NCI-H1092 treated with DMSO at 0.1 percent for 48 hours (cell line): ENCODE data around the gene TGM3.

Experiments used
- DNase-seq: peaks from one replicate; lab custom pipeline; 2025; lab: John Stamatoyannopoulos, UW

Gene TGM3

DNA sequence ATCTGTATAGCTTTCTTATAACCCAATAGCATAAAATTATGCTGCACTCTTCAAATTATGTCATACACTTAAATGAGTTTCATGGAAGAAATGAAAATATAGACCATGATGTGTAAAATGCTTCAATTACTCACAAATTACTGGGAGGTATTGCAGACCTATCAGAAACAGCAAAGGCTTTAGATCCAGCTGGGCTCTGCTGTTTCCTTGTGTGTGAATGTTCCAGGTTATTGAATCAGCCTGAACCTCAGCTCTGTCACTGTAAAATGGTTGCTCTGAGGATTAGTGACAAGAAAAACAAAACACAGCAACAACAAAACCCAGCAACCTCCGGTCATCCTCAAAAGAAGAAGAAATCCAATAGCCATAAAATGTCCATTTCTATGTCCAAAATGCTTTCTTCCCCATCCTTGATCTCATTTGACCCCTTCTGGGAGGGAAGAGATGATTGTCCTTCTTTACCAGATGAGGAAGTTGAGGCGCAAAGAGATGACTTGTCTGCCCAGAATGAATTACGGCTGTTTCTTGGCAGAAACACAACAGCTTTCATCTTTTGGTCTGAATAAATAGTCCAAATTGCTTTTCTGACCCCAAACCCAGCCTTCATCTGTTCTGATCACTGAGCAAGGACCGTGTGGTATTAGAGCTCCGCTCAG is 42.7 kb downstream of the TGM3 start:
- DNase-seq, result no peak

DNA sequence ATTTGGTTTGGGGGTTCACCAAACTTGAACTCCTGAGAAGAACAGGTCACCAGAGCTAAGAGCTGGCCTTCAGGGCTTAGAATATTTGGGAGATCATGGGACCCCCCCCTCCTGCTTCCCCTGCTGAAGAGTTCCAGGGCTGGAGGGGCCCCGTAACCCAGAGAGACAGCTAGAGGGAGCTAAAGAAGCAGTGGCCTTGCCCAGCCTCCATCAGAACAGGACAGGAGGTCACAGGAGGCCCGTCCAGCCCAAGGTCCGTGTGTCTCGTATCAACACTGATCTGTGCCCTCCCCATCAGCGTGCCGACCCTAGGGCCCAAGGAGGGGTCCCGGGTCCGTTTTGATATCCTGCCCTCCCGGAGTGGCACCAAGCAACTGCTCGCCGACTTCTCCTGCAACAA is 44.3 kb downstream of the TGM3 start:
- no peak for DNase-seq

DNA sequence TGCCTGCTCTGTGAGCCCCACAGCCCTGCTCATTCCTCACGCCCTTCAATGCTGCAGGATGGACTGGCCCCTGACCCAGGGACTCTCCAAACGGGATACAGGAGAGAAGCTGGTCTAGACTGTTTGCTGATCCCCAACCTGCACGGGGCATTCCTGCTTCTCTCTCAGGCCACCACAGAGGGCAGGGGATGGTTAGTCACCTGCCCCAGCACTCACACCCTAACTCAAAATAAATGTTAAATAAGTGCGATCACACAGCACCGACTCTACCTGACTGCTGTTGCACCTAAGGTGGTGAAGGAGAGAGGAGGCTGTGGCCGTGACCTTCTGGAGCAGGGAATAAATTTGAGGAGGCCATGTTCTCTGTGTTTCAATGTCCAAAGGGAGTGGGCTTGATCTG is 45.0 kb downstream of the TGM3 start:
- no peak for DNase-seq

DNA sequence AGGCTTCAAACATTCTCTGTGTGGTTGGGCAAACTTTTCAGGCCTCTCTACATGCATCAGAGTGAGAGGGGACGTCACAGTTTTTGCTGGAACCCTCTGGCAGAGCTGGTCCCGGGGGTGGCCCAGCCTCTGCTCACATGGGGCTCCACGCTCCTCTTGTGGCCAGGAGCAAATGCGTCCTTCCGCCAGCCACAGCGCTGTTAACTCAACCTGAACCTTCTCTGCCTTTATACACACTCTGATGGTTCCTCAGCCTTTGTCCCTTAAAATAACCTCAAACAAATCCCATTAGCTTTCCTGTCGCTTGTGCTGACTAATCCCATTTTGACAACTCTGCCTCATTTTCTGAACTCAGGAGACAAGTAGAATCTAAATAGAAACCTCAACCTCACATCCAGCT is 45.5 kb downstream of the TGM3 start:
- DNase-seq, result no peak

DNA sequence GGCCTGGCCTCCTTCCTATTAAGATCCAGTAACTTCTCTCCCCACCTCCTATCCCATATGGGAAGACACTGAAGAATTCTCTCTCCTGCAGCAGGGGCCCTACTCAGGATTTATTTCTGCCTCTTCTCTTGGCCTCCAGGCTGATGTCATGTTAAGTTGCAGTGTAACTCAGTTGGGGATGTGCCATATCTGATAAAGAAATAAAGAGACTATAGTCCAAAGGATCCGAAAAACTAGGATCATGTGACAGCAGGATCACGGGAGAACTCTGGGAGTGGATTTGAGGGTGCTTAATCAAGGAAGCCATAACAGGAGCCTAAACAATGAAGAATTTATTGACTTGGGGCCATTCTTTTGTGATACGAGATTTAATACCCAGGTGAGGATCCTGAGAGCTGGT is 46.4 kb downstream of the TGM3 start:
- no peak for DNase-seq

DNA sequence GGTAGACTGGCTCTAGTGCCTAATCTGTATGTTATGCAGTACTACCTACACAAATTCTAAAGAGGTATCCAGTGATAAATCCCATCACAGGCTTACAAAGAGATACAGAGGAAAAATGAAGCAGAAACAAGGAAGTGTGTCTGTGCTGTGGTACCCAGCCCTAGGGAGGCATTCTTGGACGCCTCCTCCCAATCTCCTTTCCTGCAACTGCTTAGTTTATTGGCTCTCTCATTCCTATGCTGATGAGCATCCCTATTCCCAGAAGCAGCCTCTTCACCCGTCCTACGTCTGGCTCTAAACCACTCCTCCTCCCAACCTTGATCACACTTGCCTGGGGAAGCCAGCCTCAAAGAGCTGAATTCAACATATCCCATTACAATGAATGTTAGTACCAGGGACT is 50.4 kb downstream of the TGM3 start:
- no peak for DNase-seq

DNA sequence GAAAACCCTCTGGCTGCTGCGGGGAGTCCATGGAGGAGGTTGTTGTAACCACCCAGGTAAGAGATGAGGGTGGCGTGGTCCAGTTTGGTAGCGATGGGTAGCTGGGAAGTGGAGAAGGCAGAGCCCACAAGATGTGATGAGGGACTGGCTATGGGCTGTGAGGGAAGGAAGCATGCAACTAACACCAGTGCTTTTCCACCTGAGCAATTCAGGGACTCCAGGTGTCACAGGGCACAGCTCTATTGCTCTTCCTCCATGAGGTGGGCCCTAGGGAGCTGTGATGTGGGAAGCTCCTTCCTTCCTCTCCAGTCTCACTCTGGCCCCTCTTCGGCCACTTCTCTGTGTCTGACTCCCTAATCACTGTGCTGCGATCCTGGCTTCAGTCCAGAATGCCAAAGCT is 52.5 kb downstream of the TGM3 start:
- DNase-seq, result no peak

DNA sequence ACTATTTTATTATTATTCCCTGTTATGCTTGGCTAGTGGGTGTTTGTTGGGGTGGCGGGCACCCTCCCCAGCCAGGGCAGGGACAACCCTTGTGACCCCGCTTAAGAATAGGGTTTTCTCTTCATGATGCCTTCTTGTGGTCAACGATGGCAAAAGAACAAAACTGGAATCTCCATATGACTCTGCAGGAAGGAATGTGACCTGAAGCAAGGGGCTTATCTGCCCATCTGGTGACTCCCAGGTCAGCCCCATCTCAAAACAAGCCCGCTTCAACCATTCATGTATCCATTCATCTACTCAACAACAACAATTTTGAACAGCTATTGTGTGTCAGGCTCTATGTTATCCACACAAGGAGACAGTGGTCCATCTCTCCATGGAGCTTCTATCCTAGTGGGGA is 54.0 kb downstream of the TGM3 start:
- DNase-seq, result no peak

DNA sequence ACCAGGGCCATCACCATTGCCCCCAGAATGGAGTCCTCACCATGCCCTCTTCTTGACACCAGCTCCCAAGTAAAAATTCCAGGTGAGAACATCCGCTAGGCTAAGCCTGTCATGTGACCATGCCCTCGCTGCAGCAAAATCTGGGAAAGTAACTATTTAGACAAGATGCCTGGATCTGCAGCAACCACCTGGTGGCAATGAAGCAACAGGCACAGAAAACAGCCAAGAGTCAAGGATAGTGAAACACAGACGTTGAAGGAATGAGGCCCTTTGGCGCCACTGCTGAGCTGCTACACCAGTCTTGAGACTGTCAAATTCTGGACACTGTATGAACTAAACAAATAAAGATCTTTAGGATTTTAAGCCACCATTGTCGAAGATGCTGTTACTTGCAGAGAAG is 54.8 kb downstream of the TGM3 start:
- no peak for DNase-seq

DNA sequence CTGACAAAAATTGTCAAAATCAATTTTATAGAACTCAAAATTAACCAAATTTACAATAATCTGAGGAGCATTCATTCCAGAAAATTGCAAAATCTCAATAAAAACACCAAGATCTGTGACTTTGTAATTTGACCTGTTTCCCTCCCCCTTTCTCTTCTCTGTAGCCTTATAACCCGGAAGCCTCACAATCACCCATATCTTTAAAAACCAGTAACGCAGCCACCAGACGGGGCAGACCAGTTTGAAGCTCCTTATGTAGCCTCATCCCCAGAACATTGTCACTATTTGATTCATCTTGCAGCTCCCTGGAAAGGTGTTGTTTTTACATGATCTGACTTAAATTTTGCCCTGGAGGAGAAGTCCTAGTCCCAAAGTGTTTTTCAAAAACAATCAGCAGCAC is 57.4 kb downstream of the TGM3 start:
- no peak for DNase-seq

DNA sequence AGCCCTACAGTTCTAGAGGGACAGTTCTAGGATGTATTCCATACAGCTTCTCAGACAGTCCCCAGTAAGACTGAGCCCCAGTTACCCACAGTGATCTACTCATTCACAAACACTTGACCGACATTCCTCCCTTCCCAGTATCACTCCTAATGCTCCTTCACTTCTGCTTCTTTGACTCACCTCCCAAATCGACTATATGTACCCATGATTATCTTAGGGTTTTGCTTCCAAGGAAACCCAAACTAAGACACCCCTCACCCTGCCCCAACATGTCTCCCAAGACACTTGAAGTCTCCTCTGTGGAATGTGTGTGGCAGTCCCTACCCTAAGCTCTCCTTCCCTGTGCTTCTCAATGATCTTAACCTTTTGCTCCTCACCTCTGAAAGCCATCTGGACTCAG is 61.3 kb downstream of the TGM3 start:
- DNase-seq, result no peak

DNA sequence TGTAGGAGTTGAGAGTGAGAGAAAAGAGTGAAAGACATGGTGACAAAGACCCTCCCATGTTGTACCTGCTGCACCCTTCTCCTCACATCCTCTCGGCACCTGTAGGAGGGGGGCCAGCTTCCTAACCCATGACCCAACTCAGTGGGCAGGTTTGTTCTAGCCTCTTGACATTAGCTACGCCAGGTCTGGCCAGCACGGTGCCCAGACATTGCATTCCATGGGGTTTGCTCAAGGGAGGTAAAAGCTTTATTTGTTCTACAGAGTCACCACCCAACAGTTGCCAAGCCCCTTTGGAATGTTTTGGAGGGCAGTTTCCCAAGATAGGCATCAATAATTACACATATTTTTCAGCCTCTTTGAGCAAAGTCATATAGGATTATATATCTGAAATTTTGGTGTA is 62.2 kb downstream of the TGM3 start:
- DNase-seq, result no peak

DNA sequence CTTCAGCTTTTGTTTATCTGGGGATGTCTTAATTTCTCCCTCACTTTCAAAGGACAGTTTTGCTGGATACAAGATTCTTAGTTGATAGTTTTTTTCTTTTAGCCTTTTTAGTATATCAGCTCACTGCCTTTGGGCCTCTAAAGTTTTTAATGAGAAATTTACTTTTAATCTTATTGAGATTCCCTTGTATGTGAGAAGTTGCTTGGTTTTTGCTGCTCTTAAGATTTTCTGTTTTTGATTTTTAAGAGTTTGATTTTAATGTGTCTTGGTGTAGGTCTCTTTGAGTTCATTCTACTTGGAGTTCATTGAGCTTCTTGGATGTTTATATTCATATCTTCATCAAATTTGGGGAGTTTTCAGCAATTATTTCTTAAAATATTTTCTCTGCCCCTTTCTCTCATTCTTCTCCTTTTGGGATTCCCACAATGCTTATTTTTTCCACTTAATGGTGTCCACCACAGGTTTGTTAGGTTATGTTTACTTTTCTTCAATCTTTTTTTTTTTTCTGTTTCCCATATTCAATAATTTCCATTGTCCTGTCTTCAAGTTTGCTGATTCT is 65.3 kb downstream of the TGM3 start:
- DNase-seq, result no peak

DNA sequence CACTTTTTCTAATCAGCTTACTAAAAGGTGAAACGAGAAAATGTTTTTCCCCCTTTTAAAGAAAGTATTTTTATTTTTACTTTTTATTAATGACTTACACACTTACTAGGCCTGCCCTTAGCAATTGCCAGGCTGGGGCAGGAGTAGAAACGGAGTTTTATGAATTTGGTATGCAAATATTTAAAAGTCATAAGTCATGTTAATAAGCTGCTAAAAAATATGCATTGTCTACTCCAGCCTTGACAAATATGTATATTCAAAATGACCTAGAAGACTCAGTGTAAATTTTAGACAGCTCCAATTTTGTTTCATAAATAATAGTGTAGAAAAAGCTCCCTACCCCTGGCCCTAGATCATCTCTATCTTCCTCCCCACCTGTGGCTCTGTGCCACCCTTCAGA is 67.4 kb downstream of the TGM3 start:
- no peak for DNase-seq

DNA sequence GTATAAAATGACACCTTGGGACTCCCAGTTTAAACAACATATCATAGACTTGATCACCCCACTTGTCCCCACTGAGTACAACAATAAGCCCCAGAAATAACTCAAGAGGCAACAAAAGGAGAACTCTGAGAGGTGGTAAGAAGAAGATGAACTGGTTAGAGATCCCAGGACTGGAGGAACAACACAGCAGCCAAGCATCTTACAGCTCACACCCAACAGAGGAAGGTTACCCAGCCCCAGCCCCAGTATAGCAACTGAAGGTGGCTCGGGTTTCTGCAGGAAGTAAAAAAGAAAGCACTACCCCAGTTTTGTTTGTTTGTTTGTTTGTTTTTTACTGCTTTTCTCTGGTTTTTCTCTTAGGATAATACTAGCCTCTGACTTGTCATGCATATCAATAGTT is 67.8 kb downstream of the TGM3 start:
- no peak for DNase-seq

DNA sequence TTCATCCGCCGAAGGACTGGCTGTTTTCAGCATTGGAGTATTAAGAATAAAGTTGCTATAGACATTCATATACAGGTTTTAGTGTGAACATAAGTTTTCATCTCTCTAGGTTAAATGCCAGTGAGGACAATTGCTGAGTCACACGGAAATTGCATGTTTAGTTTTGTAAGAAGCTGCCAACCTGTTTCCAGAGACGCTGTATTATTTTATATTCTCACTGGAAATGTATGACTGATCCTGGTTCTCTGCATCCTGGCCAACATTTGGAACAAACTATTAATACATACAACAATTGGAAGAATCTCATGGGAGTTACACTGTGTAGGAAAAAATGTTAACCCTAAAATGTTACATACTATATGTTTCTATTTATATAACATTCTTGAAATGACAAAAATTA is 68.2 kb downstream of the TGM3 start:
- DNase-seq, result no peak

DNA sequence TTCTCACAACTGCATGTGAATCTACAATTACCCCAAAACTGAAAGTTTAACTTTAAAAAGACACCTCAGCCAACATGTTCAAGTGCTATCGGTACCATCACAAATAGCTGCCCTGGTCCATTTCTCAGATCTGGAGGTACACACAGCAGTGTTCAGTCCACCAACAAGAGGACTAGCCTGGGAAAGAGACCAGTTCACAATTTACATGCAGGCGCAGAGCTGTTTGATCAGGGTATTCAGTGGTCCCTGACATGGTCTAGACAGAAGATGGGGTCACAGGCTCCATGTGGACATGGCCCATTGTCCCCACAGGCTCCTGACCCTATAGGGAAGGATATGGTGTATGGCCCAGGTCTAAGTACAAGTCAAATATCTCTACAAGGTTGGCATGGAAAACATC is 69.3 kb downstream of the TGM3 start:
- DNase-seq, result no peak

DNA sequence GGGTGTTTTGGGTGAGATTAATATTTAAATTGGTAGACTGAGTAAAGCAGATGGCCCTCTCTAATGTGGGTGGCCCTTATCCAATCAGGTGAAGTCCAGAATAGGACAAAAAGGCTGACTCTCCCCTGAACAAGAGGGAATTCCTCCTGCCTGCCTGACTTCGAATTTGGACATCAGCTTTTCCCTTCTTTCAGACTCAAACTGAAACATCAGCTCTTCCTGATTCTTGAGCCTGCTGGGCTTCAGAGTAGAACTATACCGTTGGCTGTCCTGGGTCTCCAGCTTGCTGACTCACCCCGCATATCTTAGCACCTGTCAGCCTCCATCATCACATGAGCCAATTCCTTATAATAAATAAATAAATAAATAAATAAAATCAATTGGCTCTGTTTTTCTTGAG is 69.9 kb downstream of the TGM3 start:
- DNase-seq, result no peak

DNA sequence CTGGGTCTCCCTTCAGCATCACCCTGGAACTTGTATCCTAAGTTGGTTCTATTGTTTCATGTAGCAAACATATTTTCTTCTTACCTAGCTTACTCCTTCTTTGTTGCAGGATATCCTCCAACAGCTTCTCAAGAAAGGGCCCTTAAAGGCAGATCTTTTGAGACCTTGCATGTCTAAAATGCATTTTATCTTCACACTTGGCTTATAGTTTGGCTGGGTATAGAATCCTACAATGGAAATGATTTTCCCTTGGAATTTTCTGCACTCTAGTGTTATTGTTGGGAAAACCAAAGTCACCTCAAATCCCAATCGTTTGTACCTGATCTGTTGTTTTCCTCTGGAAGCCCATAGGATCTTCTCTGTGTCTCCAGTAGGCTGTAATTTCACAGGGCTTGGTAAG is 72.8 kb downstream of the TGM3 start:
- no peak for DNase-seq

DNA sequence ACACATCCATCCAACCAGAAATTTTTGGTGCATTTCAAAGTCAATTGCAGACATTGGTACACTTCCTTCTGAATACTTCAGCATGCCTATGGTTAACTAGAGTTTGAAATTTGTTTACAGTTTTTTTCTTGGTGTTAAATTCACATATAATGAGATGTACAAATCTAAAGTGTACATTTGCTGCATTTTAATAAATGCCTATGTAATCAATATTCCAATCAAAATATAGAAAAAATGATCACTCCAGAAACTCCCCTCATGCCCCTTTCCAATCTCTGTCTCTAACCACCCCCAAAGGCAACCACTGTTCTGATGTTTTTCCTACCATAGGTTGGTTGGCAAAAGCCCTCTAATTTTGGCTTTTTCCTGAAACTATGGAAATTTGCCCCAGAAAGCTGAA is 77.3 kb downstream of the TGM3 start:
- no peak for DNase-seq

DNA sequence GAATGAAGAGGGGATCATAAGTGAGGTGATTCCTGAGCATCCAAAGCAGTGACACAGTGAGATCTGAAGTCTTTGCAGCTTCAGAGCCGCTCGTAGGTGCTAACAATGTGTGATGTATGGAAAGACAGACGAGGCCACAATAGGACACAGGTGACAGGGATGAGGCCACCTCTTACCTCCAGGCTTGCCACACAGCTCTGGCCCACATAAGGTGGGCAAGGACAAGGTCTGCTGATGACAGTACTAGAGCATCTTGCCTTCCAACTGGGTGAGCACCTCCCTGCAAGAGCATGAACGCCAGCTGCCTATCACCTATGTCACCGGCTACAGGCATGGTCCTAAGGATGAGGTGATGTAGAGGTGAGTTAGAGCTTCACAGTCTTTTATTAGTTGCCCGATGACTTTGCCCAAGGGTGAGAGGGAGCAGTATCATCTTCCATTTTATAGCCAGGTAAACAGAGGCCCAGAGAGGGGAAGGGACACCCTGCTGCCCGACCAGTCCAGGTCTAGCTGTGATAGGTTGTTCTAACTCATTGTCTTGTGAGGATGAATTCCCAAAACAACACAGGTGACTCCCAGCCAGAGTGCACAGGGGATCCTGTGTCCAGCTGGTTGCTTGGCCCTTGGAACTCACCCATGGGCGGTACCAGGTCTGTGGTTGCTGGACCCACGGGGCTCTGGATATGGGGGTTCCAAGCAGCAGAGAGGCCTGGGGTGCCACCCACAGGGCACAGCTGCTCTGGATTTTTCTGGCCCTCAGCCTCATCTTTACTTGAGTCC is 78.7 kb downstream of the TGM3 start:
- no peak for DNase-seq

DNA sequence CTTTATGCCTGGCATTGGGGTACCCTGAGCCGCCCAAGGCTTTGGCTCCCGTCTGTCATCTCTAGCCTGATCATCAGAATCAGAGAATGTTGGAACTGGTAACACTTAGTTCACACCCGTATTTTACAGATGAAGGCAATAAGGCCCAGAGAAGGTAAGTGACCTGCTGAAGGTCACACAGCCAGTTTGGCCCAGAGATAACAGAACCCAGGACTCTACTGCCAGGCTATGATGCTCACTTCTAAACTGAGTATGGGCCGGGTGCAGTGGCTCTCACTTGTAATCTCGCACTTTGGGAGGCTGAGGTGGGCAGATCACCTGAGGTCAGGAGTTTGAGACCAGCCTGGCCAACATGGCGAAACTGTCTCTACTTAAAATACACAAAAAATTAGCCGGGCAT is 83.1 kb downstream of the TGM3 start:
- no peak for DNase-seq

DNA sequence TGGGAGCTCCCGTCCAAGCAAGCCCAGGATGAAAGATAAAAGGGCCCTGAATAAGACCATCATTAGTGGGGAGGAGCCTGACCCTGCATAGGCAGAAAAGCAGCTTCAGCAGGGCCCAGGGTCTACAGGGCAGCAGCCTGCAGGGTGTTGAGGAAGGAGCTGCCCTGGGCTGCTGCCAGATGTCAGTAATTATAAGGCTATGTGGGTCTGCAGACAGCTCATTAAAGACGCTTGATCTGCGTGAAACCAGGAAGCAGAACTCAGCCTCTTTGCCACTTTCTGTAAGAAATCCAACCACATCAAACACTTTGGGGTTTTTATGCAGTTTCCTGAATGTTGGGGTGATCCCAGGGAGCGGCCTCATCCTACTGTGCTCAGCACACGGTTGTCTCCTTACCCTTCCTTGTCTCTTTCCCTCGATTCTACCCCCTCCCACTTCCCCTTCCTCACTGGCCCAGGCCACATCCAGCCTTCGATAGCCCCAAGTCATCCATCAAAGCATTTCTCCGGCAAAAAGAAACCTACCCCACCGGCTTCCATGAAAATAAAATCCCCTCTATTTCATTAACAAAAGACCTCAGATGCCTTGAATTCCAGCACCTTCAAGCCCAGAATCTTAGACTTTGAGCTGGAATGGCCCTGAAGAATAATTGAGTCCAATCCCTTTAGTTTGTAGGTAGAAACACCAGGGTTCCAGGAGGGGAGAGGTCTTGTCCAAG is 83.9 kb downstream of the TGM3 start:
- no peak for DNase-seq
